Neural crest cell (in vitro differentiated cells): Measurements from ENCODE around the gene CDH18. TPM values are rescaled to one million over a fixed set of nuclear protein-coding genes. Genes with fewer than 3 reads are reported as not detected.

Experiments
- DNase-seq: peaks from one replicate; pipeline ENCODE4 v3.0.0; 2021; ENCODE audit warnings: low read depth, mixed read lengths, low spot score
- H3K27ac Mint-ChIP-seq: one replicate; pipeline ENCODE4 v1.8.0; 2021; ENCODE audit warnings: mild to moderate bottlenecking, mixed read lengths; ENCODE audit not compliant: unreplicated experiment
- H3K27me3 Mint-ChIP-seq: 2 replicates; pipeline ENCODE4 v1.8.0; 2021; ENCODE audit warnings: low read depth, mild to moderate bottlenecking, mixed read lengths
- H3K36me3 Mint-ChIP-seq: 2 replicates; pipeline ENCODE4 v1.8.0; 2021; ENCODE audit warnings: low read depth, mild to moderate bottlenecking, mixed read lengths
- H3K4me1 Mint-ChIP-seq: 2 replicates; pipeline ENCODE4 v1.8.0; 2021; ENCODE audit warnings: mixed read lengths
- H3K4me3 Mint-ChIP-seq: one replicate; pipeline ENCODE4 v1.8.0; 2021; ENCODE audit warnings: mild to moderate bottlenecking, mixed read lengths
- H3K9me3 Mint-ChIP-seq: 2 replicates; pipeline ENCODE4 v1.8.0; 2021; ENCODE audit warnings: mixed read lengths
- total RNA-seq: library from RNA; stranded (reverse); gene quantifications from 2 replicates; pipeline ENCODE4 v1.2.1, GENCODE V29; 2021
- TF ChIP-seq, protein P1 (sequence below): fragments of 200-600 bp; sonication (generic); conservative IDR thresholded peaks from 2 replicates; pipeline ENCODE4 v1.5.0; 2021; ENCODE audit warnings: antibody characterized with exemption, mild to moderate bottlenecking

CDH18 gene
- total RNA-seq, 1 donor from 2014 or later, result 2.2 TPM

- no peak for DNase-seq
- Mint-ChIP-seq H3K9me3 (no peaks in the 10 kb centered on the region), H3K36me3 (no peaks in the 10 kb centered on the region), H3K4me1 (no peaks in the 10 kb centered on the region), H3K4me3 (no peak overlapping the region), H3K27ac (no peak overlapping the region), H3K27me3 (no peaks in the 10 kb centered on the region)
- TF ChIP-seq, protein P1, sequence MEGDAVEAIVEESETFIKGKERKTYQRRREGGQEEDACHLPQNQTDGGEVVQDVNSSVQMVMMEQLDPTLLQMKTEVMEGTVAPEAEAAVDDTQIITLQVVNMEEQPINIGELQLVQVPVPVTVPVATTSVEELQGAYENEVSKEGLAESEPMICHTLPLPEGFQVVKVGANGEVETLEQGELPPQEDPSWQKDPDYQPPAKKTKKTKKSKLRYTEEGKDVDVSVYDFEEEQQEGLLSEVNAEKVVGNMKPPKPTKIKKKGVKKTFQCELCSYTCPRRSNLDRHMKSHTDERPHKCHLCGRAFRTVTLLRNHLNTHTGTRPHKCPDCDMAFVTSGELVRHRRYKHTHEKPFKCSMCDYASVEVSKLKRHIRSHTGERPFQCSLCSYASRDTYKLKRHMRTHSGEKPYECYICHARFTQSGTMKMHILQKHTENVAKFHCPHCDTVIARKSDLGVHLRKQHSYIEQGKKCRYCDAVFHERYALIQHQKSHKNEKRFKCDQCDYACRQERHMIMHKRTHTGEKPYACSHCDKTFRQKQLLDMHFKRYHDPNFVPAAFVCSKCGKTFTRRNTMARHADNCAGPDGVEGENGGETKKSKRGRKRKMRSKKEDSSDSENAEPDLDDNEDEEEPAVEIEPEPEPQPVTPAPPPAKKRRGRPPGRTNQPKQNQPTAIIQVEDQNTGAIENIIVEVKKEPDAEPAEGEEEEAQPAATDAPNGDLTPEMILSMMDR, result no peak
These were observed 292.9 kb downstream of the CDH18 start for GRCh38 chr5:19694949-19695611.

DNA sequence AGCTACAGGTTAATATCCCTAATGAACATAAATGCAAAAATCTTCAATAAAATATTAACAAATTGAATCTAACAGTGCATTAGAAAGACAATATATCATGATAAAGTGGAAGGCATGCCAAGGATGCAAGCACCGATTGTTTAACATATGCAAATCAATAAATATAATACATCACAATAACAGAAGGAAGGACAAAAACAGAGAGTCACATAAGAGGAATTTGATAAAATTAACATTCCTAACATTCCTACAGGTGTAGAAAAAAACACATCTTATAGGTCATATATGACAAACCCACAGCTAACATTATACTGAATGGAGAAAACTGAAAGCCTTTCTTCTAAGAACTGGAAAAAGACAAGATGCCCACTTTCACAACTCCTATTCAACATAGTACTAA, 297.0 kb downstream of the CDH18 start:
- H3K36me3 Mint-ChIP-seq, result no peaks in the 10 kb centered on the region
- H3K27me3 Mint-ChIP-seq, result no peaks in the 10 kb centered on the region
- TF ChIP-seq, protein P1, result no peak
- H3K27ac Mint-ChIP-seq, result no peak overlapping the region
- no peak overlapping the region for H3K4me3 Mint-ChIP-seq
- no peak for DNase-seq
- no peaks in the 10 kb centered on the region for H3K4me1 Mint-ChIP-seq
- no peaks in the 10 kb centered on the region for H3K9me3 Mint-ChIP-seq

- TF ChIP-seq, protein P1, result no peak
- H3K9me3 Mint-ChIP-seq, result no peaks in the 10 kb centered on the region
- peaks cover 13% of the 10 kb centered on the region for H3K4me1 Mint-ChIP-seq
- H3K27me3 Mint-ChIP-seq, result no peaks in the 10 kb centered on the region
- no peaks in the 10 kb centered on the region for H3K36me3 Mint-ChIP-seq
- DNase-seq, result no peak
- no peak overlapping the region for H3K4me3 Mint-ChIP-seq
- H3K27ac Mint-ChIP-seq, result no peak overlapping the region
These were observed 302.5 kb downstream of the CDH18 start for GRCh38 chr5:19685473-19685872.

DNA sequence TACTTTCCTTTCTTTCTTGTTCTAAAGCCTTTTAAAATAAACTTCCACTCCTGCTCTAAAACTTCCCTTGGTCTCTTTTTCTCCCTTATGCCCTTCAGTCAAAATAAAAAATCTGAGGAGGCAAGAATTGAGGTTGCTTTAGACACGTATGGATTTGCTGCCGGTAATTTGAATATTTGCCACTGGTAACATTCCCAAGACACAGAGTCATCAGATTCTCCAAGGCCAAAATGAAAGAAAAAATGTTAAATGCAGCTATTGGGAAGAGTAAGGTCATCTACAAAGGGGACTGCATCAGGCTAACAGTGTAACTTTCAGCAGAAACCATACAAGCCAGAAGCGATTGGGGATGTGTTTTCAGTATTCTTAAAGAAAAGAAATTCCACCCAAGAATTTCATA, 311.1 kb downstream of the CDH18 start:
- Mint-ChIP-seq H3K27ac (no peak overlapping the region), H3K4me3 (no peak overlapping the region), H3K4me1 (peaks cover under 1% of the 10 kb centered on the region), H3K36me3 (peaks cover 2% of the 10 kb centered on the region), H3K27me3 (no peaks in the 10 kb centered on the region), H3K9me3 (peaks cover 5% of the 10 kb centered on the region)
- TF ChIP-seq, protein P1, result no peak
- no peak for DNase-seq

DNA sequence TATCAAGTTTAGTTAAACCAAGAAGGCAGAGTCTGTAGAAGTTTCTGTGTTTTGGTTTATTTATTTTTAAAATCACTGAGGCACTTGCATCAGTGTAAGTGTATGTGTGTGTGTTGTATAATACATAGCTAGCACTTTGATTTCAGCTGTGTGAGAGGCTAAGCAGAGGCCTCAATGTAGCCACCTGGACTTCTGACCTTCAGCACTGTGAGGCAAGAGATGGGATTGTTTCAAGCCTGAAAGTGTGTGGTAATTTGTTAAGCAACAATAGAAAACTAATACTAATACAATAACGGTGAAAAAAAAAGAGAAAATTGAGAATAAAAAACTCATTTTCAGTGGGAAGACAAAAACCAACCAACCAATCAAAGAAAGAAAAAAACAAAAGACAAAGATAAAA, 327.3 kb downstream of the CDH18 start:
- H3K36me3 Mint-ChIP-seq, result no peaks in the 10 kb centered on the region
- no peaks in the 10 kb centered on the region for H3K27me3 Mint-ChIP-seq
- no peak overlapping the region for H3K4me3 Mint-ChIP-seq
- H3K27ac Mint-ChIP-seq, result no peak overlapping the region
- TF ChIP-seq, protein P1, result no peak
- no peaks in the 10 kb centered on the region for H3K9me3 Mint-ChIP-seq
- no peaks in the 10 kb centered on the region for H3K4me1 Mint-ChIP-seq
- DNase-seq, result no peak
